NCI-H187 (cell line): ENCODE data around the gene TPT1.
"Not testable (repeated sequence)": the region's sequence is repeated elsewhere in the genome, so short reads cannot be mapped to it uniquely, and the experiment has no call there.

Experiments
- DNase-seq, 2 experiments: peaks; one replicate each; lab custom pipeline; 2025; lab: John Stamatoyannopoulos, UW

Gene TPT1

DNA sequence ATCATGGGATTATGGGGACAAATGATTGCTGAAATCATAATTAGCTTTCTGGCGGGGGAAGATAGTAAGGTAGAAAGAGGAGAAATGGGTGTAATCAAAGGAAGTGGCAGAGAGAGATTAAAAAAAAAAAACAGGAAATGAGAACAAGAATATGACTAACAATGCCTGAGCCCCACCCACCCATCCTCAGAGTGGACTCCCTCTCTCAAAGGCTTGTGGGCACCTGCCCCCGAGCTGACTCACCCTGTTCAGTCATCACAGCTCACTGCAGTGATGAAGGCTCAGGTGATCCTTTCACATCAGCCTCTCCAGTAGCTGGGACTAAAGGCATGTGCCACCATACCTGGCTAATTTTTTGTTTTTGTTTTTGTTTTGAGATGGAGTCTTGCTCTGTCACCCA lies 26.4 kb upstream of the TPT1 start:
- no peak for DNase-seq

DNA sequence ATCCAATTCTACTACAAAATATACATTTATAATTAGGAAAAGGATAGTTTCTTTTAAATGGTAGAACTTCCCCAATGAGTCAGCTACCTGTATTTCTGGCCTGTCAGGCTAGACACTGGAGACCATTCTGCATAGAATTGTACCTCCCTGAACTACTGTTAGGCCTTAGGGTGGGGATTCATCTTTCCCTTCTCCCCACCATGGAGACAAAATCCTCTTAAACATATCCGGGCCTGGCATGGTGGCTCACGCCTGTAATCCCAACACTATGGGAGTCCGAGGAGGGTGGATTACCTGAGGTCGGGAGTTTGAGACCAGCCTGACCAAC lies 24.5 kb upstream of the TPT1 start:
- DNase-seq = no peak

DNA sequence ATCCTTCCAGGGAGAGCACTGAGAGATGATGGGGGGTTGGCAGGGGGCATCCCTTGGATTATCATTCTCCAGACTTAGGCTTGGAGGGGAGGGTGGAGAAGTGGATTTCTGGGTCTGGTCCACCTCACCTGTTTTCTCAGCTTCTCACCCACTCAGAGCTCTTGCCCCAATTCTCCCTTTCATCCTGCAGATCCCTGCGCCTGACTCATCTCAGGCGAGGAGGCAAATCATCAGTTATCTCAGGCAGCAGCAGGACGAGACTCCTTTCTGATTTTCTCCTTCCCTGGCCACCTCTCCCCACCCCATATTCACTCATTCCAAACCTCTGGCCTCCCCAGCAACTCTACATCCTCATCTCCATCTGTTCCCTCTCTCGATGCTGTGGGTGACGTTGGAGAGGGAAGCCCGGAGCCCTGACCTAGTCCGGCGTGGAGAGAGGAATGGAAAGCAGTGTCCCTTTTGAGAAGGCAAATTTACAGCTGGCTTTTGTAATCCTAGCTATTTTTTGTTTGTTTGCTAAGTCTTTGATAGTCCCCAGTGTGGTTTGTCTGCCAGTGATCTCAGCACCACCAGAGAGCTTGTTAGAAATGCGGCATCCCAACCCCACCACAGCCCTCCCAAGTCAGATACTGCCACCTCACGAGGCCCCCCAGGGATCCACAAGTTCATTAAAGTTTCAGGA lies 24.0 kb upstream of the TPT1 start:
- no peak for DNase-seq

DNA sequence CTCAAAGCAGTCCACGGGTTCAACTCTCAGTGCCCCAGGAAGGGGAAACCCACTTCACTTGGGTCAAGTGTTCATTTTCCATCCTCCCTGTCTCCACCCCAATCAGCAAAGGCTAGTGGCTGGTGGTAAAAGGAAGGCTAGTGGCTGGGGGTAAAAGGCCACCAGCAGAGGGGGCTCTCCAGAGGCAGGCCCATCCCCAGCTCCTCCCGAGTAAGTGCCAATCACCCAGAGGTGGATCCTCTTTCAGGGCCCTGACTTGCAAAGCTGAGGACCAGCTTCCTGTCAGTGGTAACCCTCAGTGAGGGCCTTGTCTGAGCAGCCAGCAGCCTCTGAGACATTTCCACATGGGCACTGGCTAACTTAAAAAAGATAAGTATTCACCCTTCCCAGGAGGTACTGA lies 22.0 kb upstream of the TPT1 start:
- DNase-seq = no peak

DNA sequence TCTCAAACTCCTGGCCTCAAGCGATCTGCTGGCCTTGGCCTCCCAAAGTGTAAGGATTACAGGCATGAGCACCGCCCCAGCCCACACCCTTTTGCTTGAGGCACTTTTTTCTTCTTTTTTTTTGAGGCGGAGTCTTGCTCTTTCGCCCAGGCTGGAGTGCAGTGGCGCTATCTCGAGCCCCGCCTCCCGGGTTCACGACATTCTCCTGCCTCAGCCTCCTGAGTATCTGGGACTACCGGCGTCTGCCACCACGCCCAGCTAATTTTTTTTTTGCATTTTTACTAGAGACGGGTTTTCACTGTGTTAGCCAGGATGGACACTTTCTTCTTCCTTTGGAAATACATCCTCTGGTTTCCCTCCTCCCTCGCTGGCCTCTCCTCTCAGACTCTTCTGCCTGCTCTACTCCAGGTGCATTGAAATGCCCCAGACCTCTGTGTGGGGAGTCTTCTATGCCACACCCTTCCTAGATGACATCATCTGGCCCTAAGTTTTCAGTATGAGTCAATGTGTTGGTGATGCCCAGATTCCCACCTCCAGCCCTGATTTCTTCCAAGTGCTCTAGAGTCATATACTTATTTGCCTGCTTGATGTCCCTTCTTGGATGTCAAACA lies 20.7 kb upstream of the TPT1 start:
- no peak for DNase-seq

DNA sequence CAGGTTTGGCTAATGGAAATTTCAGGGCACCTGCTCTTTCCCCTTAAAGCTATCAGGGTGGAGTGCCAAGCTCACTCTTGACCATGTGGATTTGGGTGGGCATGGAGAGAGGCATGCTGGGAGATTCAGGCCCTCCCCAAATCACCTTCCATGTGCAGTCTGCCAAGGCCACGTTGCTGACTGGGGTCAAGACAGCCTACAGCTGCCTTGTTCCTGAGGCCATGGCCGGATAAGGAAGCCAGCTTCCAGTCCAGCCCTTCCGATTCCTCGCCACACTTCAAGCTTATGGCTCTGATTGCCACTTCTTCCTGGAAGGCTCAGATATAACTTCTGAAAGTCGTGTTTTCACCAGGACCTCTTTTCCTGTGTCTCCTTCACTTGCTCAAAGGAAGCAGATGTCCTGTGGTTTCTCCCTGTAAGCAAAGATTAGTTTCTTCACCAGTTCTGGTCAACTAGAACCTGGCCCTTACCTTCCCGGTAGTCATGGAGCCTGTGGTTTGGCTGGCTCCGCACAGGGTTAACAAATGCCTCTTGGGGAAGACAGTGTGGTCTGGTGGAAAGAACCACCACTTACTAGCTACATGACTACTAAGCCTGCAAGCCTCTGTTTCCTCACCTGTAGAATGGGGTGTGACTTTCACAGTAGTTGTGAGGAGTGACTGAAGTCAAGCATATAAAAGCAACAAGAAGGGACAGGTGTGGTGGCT lies 16.1 kb upstream of the TPT1 start:
- DNase-seq = no peak

DNA sequence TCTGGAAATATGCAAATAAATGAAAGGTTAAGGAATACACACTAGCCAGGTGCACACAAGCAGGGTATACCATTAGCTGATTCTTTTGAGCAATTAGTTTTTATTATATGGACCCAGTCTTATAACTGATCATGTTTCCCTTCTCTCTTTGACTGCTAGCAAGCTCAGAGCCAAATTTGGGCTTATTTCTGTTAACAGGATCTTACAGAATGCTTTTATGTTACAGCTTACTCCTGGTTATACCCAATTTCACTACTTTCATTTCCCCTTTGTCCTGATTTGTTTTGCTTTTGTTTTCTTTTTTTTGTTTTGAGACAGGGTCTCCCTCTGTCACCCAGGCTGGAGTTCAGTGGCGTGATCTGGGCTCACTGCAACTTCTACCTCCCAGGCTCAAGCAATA lies 12.9 kb upstream of the TPT1 start:
- DNase-seq = no peak

DNA sequence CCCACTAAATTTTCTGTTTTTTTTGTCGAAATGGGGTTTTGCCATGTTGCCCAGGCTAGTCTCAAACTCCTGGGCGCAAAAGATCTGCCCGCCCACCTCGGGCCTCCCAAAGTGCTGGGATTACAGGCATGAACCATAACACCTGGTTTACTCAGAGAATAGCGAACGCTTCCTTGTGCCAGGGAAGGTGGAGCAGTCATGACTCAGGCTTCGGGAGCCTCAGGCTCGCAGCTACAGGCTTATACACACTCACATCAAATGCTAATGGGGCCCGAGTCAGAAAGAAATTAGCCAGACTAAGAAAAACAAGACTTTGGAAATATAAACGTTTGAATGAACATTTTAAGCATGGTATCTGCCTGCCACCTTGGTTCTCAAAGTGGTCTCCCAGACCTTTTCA lies 11.0 kb upstream of the TPT1 start:
- DNase-seq = no peak

DNA sequence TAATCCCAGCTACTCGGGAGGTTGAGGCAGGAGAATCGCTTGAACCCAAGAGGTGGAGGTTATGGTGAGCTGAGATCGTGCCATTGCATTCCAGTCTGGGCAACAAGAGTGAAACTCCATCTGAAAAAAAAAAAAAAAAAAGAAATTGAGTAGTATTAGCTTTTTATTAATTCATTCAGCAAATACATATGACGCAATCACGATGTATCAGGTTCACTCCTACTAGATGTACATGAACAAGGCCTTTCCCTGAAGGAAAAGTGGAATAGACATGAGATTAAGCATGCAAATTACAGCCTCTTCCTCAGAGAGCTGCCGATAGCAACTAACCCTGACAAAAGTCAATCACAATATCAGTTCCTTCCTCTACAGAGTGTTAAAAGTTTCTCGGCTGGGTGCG lies 9.2 kb upstream of the TPT1 start:
- no peak for DNase-seq

DNA sequence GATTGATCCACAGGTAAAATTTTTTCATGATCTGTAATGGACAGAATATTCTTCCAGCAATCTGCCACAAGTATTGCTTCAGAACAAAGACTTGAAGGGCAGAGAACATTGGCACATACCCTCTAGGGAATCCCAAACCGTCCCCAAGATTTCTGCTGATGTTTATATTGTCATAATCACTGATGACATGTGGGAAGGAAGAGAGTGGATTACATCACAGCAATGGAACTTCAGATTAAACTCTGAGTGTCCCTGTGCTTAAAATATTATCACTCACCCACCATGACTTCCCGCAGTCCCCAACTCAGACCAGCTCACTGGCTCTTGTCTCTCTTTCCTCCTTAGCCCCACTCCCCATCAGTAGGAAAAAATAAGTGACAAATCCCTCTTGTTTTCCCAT lies 8.5 kb upstream of the TPT1 start:
- DNase-seq = no peak

DNA sequence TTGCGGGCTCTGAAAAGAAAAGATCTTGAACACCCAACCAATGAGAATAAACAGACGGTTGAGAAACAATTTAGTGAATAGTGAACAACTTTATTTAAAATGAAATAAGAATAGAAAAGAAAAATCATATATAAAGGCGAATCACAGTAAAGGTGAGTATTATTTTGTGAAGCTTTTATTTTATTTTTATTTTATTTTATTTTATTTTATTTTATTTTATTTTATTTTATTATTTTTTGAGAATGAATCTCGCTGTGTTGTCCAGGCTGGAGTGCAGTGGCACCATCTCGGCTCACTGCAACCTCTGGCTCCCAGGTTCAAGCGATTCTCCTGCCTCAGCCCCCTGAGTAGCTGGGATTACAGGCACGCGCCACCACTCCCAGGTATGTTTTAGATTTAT lies 3.1 kb upstream of the TPT1 start:
- DNase-seq = not testable (repeated sequence)

DNA sequence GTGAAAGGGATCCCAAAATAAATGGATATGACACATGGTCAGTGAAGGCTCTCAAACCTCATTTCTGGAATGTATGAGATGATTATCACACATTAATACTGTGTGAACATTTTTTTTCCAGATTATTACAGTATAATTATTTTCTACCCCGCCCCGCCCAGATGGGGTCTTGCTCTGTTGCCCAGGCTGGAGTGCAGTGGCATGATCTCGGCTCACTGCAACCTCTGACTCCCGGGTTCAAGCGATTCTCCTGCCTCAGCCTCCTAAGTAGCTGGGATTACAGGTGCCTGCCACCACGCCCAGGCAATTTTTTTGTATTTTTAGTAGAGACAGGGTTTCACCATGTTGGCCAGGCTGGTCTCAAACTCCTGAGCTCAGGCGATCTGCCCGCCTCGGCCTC lies 2.1 kb upstream of the TPT1 start:
- not testable (repeated sequence) for DNase-seq

DNA sequence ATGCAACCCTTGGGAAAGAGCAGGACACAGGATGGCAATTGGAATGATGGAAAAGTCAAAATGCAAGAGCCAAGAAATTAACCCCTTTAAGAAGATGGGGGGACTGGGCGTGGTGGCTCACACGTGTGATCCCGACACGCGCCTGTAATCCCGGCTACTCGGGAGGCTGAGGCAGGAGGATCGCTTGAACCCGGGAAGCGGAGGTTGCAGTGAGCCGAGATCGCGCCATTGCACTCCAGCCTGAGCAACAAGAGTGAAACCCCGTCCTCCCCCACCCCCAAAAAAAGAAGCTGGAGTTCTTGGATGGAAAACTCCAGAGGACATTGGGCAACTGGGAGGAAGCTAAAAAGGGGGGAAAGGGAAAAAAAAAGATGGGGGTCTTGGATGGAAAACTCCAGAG lies 1.7 kb upstream of the TPT1 start:
- DNase-seq = not testable (repeated sequence)

DNA sequence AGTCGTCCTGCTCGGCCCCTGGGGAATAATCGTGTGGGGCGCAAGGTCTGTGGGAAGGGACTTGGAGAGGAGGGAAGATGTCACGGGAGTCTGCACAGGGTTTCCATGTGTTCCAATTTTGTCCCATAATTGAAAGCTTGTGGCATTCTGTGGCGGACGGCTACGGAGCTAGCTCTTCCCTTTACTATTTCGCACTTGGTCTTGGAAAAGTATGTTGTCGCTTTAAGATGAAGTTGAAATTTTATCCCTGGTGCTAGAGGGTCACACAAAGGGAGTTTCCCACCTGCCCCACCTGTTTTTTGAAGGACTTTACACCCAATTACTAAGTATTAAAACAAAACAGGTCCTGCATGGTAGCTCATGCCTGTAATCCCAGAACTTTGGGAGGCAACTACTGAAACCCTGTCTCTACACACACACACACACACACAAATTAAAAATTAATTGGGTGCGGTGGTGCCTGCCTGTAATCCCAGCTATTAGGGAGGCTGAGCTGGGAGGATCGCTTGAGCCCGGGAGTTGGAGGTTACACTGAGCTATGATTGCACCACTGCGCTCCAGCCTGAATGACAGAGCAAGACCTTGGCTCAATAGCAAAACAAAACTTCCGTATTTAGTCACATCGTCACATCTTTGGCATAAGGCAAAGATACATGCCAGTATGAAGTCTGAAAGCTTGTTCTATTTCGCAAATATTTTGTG lies 967 bp upstream of the TPT1 start:
- DNase-seq = no peak

DNA sequence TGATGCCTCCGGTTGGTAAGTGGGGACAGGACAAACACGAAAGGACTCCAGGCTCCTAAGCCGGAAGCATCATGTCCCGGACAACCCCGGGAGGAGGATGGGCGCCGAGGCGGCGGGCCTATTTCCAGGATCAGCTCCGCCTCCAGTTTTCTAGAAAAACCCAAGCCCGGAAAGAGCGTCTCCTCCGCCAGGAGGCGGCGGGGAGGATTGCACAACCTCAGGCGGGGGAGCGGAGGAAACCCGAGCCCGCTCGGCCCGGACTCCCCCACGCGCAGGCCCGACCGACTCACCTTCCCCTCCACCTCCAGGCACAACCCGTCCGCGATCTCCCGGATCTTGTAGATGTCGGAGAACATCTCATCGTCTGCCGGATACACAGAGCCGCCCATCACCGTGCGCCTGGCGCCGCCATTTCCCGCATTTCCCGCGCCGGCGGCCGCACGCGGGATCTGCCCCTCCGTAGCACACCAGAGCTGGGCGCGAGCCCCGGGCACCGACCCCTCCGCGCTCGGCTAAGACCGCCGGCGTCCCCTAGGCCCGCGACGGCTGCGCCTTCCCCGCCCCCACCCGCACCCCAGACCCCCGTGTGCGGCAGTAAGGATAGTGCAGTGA lies 455 bp downstream of the TPT1 start:
- DNase-seq = peak; percentile 17 to 41

DNA sequence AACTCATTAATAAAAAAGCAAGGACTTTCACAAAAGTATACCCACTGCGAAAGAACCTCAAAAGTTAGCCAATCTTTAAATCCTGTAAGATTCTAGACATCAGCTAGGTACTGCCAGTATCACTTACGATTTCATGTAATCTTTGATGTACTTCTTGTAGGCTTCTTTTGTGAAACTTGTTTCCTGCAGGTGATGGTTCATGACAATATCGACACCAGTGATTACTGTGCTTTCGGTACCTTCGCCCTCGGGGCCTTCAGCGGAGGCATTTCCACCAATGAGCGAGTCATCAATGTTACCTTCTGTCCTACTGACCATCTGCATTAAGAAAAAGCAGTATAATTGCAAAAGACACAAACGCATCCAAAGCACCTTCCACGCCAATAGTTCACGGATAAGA lies 1.1 kb downstream of the TPT1 start:
- no peak for DNase-seq

DNA sequence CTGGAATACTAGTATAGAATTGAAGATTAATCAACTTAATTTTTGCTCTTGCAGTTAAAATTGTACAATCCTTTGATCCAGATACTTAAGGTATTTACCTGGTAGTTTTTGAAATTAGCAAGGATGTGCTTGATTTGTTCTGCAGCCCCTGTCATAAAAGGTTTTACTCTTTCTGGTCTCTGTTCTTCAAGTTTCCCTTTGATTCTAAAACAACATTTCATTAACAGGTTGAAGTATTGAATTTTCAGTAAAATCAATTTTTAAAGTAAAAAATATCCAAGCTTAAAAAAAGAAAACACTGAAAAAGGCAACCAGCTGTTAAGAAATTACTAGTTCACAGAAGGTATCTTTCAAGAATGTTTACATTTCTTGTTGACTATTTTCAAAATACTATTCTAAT lies 1.6 kb downstream of the TPT1 start:
- DNase-seq = no peak

DNA sequence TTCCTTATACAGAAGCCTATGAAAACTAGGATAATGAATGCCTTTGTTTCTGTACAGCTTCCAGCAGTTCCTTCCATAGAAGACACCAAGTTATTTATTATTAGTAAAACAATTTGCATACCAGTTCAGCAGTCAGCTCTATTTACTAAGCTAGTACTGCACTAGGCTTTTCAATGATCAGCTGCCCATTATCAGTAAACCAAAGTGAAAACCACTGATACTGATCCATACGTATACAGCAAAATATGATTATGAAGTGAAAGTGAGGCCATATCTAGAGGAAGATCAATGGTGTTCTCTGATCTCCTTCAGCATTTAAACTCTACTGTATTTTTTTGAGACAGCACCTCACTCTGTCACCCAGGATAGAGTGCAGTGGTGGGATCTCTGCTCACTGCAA lies 3.2 kb downstream of the TPT1 start:
- no peak for DNase-seq

DNA sequence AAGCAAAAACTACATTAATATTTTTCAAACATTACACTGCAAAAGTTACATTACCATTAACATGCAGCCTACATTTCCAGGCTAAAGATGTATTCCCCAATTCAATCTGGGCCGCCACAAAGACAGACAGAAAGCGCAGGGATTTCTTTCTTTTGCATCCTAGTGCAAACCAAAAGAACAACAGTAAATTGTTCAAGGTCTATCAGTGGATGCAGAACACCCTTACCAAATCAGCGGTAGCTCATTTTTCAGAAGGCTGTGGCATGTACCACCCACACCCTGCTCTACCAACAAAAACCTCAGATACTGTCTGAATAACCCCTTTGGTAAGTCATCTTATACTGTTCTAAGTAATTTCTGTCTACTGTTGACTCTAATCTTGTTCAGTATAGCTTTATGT lies 3.6 kb downstream of the TPT1 start:
- DNase-seq = no peak

DNA sequence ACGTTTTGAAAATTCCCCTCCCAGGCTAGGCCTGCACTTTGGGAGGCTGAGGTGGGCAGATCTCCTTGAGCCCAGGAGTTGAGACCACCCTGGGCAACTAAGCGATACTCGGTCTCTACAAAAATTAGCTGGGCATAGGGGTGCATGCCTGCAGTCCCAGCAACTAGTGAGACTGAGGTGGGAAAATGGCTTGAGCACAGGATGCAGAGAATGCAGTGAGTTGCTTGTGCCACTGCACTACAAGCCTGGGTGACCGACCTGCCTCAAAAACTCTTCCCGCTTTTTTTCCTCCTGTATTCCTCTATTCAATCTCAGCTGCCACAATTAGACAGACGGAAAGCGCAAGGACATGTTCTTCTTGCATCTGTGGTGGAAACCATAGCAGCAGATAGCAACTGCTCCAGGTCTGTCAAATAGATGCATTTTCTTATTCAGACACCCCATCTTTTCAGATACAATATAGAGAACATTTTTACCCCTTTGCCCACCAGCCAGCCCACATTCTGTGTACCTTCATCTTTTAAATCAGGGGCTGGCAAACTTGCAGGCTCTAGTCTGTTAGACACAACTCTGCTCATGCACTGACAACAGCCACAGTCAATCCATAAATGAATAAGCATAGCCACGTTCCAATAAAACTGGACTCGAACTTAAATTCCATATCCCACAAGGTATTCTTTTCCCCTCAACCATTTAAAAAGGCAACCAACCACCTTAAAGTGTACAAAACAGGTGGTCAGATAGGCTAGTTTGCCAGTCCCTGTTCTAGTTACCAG lies 4.8 kb downstream of the TPT1 start:
- no peak for DNase-seq

DNA sequence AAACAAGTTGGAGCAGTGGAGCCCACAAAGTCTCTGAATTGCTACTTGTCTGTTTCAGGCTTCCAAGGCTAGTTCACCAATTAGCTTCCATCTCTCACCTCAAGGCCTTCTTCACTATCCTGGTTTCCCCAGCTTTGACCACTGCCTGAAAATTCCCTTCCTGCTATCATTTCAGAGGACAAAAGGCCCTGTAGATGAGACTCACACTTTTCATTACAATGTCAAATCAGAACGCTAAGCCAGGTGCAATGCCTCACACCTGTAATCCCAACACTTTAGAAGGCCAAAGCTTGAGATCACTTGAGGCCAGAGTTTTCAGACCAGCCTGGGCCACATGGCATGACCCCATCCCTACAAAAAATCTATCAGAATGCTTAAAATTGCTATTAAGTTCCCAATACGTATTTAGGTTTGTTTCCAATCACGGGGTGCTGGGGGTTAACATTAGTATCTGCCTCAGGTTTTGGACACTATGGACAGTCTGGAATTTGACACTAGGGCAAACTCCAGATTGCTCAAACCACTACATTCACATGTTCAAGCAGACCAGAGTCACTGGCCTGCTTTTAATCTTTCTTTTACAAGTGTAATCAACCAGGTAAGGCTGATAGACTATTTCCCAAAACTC lies 5.5 kb downstream of the TPT1 start:
- DNase-seq = no peak
